ENCODE measurements around the gene RUNX3. TPM values are rescaled to one million over a fixed set of nuclear protein-coding genes. Genes with fewer than 3 reads are reported as not detected.

RUNX3 gene
- total and polyA plus RNA-seq, 7 donors = 0.36 to 18.0 (median 1.2) TPM; not detected in 1

DNA sequence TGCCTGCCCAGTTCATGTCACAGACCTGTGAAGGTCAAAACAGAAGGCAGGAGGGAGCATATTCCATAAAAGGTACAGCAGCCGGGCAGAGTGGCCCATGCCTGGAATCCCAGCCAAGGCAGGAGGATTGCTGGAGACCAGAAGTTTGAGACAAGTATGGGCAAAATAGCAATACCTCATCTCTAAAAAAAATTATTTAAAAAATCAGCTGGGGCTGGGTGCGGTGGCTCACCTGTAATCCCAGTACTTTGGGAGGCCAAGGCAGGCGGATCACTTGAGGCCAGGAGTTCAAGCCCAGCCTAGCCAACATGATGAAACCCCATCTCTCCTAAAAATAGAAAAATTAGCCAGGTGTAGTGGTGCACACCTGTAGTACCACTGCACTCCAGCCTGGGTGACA is 64.5 kb downstream of the RUNX3 start:
- 90 to 95% methylated on average over 3 of the region's 3 CpGs for WGBS, 2 donors
- H3K27me3 ChIP-seq = peaks cover 0 to 47% (median 18%) of the 10 kb centered on the region in 3 donors
- no peaks in the 10 kb centered on the region for H3K36me3 ChIP-seq
- no peak overlapping the region for H3K4me3 ChIP-seq
- intact Hi-C loops (cut with DNase I) = no loop called here
- no peak overlapping the region for H3K27ac ChIP-seq
- H3K4me1 ChIP-seq = no peaks in the 10 kb centered on the region
- DNase-seq = no peak
- no peaks in the 10 kb centered on the region for H3K9me3 ChIP-seq
- TF ChIP-seq POLR2AphosphoS5 (IDR thresholded peaks at IDR 0.05) = no peak
- TF ChIP-seq EP300 (IDR thresholded peaks at IDR 0.05) = no peak
- no peak for TF ChIP-seq CTCF (IDR thresholded peaks at IDR 0.05)
- TF ChIP-seq POLR2A (IDR thresholded peaks at IDR 0.05) = no peak

- TF ChIP-seq CTCF (IDR thresholded peaks at IDR 0.05) (no peak), EP300 (IDR thresholded peaks at IDR 0.05) (no peak), POLR2AphosphoS5 (IDR thresholded peaks at IDR 0.05) (no peak), POLR2A (IDR thresholded peaks at IDR 0.05) (no peak)
- intact Hi-C loops (cut with DNase I) = no loop called here
- Histone ChIP-seq H3K9me3 (no peaks in the 10 kb centered on the region), H3K27ac (no peak overlapping the region), H3K4me3 (no peak overlapping the region), H3K36me3 (no peaks in the 10 kb centered on the region), H3K4me1 (no peaks in the 10 kb centered on the region), H3K27me3 (peaks cover 0 to 43% (median 18%) of the 10 kb centered on the region in 3 donors)
- WGBS, 2 donors = 83 to 86% methylated on average over 7 of the region's 7 CpGs
- DNase-seq = no peak
Measured at GRCh38 chr1:24865168-24865567, 64.9 kb downstream of the RUNX3 start.

DNA sequence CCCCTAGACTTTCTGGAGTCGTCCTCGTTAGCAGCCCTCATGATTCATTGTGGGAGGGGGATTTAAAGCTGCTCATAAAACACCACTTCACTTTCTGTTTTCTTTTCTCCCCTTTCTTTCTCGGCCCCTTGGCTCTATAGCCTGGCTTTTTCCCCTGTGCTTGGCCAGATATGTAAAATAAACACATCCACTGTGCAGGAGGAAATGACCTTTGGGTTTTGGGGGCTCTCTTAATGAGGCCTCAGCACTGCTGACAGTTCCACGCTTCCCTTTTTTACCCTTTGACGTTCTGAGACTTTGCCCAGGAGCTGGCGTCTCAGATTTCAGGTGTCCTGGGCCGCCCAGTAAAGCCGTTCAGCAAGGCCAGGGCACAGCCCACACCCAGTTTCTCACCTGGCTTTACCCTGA is 65.7 kb downstream of the RUNX3 start:
- H3K36me3 ChIP-seq = no peaks in the 10 kb centered on the region
- intact Hi-C loops (cut with DNase I) = no loop called here
- H3K9me3 ChIP-seq = no peaks in the 10 kb centered on the region
- DNase-seq = no peak
- TF ChIP-seq EP300 (IDR thresholded peaks at IDR 0.05) (no peak), POLR2A (IDR thresholded peaks at IDR 0.05) (no peak), POLR2AphosphoS5 (IDR thresholded peaks at IDR 0.05) (no peak), CTCF (IDR thresholded peaks at IDR 0.05) (no peak)
- H3K4me3 ChIP-seq = no peak overlapping the region
- 4 to 39% methylated on average over 8 of the region's 8 CpGs for WGBS, 2 donors
- H3K27me3 ChIP-seq = peaks cover 0 to 43% (median 18%) of the 10 kb centered on the region in 3 donors
- no peak overlapping the region for H3K27ac ChIP-seq
- H3K4me1 ChIP-seq = no peaks in the 10 kb centered on the region

- H3K4me1 ChIP-seq = no peaks in the 10 kb centered on the region
- H3K4me3 ChIP-seq = no peak overlapping the region
- intact Hi-C loops (cut with DNase I) = no loop called here
- H3K27ac ChIP-seq = no peak overlapping the region
- H3K9me3 ChIP-seq = no peaks in the 10 kb centered on the region
- DNase-seq = no peak
- TF ChIP-seq EP300 (IDR thresholded peaks at IDR 0.05) (no peak), CTCF (IDR thresholded peaks at IDR 0.05) (no peak), POLR2AphosphoS5 (IDR thresholded peaks at IDR 0.05) (no peak), POLR2A (IDR thresholded peaks at IDR 0.05) (no peak)
- 81 to 88% methylated on average over 12 of the region's 12 CpGs for WGBS, 2 donors
- H3K36me3 ChIP-seq = no peaks in the 10 kb centered on the region
- peaks cover 0 to 43% (median 18%) of the 10 kb centered on the region in 3 donors for H3K27me3 ChIP-seq
Measured at GRCh38 chr1:24862775-24863483, 67.1 kb downstream of the RUNX3 start.

Data from sigmoid colon (tissue), 7 donors.